Measurements from ENCODE around the gene ELOVL1.

The ELOVL1 gene

DNA sequence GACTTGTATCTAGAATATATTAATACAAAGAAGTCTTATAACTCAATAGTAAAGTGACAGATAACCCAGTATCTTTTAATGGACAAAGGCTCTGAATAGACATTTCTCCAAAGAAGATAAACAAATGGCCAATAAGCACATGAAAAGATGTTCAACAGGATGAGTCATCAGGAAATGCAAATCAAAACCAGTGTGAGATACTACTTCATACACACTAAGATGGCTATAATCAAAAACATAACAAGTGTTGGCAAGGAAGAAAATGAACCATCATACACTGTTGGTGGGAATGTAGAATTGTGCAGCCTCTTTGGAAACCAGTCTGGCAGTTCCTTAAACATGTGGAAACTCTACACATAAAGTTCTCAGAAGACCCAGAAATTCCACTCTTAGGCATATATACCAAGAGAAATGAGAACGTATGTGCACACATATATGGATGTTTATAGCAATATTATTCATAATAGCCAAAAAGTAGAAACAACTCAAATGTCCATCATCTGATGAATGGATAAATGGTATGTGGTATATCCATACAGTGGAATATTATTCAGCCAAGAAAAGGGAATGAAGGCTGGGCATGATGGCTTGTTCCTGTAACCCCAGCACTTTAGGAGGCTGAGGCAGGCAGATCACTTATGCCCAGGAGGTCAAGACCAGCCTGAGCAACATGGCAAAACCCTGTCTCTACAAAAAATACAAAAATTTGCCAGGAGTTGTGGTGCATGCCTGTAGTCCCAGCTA, 40.1 kb downstream of the ELOVL1 start:
- no peak for DNase-seq (ENCODE audit: low spot score)

DNA sequence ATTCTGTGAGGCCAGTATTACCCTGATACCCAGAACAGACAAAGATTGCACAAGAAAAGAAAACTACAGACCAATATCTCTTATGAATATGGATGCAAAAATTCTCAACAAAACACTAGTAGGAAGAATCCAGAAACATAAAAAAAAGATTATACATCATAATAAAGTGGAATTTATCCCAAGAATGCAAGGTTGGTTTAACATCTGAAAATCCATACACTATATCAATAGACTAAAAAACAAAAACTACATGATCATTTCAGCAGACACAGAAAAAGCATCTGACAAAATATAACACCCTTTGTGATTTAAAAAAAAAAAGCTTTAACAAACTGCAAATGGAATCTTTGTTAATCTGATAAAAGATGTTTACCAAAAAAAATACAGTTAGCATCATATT, 42.4 kb downstream of the ELOVL1 start:
- no peak for DNase-seq (ENCODE audit: low spot score)

DNA sequence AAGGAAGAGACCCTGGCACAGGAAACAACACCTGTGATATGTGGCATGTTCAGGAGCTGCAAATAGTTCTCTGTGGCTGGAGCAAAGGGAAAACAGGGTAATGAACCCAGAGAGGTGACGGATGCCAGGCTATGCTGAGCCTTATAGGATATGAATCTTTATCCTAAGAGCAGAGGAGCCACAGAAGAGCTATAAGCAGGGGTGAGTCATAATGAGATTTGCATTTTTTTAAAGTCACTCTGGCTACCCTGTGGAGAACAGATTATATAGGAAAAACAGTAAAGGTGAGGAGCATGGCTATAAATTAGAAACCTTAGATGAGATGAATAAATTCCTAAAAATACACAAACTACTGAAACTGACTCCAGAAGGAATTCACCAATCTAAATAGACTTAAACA, 43.0 kb downstream of the ELOVL1 start:
- DNase-seq (ENCODE audit: low spot score), result no peak

DNA sequence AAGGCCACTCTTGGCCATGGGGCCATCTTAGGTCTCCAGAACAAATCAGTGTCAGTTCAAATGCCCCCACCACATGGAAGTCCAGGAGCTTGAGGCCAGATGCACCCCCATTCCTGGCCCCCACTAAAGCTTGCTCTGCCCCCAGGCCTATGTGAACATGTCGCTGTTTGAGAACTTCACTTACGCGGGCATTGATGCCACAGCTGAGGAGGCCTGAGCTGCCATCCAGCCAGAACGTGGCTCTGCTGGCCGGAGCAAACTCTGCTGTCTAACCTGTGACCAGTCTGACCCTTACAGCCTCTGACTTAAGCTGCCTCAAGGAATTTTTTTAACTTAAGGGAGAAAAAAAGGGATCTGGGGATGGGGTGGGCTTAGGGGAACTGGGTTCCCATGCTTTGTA, 45.3 kb downstream of the ELOVL1 start:
- DNase-seq (ENCODE audit: low spot score), result no peak

DNA sequence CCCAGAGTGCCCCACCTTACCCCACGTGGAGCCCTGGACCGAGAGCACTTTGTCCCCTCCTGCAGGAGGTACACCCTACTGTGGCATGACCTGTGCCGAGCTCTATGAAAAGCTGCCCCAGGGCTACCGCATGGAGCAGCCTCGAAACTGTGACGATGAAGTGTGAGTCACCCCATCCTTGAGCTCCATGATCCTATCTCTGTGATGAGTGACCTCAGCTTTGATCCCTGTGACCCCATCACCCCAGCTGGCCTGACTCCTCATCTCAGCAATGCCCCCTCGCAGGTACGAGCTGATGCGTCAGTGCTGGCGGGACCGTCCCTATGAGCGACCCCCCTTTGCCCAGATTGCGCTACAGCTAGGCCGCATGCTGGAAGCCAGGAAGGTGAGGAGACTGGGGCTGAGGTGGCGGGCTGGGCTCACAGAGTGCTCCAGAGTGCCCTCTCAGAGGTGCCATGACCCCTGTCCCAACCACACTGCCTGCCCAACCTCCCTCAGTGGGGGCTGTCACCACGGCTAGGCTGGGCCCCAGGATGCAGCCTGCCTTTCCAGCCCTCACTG, 46.4 kb downstream of the ELOVL1 start:
- no peak for DNase-seq (ENCODE audit: low spot score)

DNA sequence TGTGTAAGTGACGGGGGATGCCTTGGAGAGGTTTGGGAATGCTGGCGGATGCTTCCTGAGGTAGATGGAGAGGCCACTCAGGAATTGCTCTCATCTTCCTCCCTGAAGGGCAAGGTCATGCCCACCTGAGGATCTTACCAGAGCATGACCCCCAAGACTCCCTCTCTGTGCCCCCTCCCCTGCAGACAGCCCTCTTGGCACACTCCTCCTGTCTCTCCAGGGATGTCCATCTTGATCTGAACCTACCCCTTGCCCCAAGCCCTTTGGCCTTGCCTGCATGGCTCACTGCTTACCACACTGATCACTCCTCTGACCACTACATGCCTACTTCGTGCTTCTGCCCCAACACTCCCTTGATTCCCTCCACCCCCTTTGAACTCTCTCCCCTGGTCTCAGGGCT, 48.0 kb downstream of the ELOVL1 start:
- DNase-seq (ENCODE audit: low spot score), result no peak

DNA sequence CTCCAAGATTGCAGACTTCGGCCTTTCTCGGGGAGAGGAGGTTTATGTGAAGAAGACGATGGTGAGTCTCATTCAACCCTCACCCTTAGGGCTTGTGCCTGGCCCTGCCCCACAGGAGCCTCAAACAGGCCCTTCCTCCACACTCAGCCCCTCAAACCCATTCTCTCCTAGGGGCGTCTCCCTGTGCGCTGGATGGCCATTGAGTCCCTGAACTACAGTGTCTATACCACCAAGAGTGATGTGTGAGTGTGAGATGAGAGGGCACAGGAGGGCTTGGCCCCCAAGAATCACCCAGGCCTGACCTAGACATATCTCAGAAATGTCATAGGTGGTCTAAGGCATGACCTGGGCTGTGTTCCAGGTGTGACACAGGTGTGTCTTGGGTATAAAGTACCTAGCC, 48.5 kb downstream of the ELOVL1 start:
- no peak for DNase-seq (ENCODE audit: low spot score)

DNA sequence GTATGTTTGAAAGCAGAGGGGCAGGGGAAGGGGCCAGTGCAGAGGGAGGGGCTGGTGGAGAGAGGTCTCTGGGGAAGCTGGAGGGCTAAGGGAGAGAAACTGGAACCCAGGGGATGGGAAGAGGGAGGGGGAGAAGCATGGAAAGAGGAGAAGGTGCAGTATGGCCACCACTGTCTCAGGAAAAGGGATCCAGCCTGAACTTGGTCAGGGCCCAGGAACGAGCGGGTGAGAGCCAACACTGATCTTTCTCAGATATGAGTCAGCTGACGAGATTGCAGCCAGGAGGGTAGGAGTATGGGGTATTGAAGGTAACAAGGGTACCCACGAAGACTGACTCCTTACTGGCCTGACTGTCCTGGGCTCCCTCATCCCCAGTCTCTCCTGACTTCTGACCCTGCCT, 49.0 kb downstream of the ELOVL1 start:
- DNase-seq (ENCODE audit: low spot score), result no peak

DNA sequence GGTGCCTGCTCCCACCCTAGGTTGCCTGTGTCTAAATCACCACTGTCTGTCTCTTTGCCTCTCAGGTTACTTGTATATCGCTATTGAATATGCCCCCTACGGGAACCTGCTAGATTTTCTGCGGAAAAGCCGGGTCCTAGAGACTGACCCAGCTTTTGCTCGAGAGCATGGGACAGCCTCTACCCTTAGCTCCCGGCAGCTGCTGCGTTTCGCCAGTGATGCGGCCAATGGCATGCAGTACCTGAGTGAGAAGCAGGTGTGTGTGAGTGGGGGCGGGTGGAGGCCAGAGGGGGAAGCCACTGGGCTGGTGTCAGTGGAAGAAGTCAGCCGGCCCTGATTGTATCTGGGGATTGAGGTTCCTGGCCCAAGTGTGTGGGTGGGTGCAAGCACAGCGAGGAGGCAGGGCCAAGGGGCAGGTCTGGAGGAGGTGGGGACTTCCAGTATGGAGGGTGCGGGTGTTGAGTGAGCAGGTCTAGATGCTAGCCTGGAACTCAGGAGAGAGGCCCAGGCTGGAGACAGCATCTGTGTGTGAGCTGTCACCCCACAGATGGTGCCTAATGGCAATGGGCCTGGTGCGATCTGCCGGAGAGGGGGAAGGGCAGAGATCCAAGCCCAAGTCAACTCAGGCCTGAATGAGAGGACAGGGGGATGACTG, 49.9 kb downstream of the ELOVL1 start:
- DNase-seq (ENCODE audit: low spot score), result no peak

DNA sequence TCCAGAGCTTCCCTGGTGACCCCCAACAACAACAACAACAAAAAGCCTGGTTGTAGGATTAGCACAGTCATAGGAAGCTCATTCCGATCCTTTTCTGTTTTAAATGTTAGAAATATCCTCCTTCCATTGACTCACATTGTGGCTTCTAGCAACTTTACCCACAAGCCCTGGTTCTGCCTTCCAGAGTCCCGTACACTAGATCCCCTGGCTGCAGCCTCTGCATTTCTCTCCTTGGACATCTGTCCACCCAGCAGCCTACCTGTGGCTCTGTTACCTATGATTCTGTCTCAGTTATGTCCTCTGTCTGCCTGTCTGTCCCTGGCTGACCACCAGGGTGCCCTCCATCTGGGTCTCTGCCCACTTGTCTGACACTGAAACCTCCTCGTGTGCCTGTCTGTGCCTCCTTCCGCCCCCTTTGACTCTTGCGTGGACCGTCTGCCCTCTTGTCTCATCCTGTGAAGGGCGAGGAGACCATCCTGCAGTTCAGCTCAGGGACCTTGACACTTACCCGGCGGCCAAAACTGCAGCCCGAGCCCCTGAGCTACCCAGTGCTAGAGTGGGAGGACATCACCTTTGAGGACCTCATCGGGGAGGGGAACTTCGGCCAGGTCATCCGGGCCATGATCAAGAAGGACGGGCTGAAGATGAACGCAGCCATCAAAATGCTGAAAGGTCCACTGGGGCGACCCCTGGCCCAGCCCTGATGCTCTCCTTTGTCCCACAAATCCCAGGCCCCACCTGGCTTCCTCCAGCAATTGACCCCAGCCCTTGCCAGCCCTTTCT, 50.9 kb downstream of the ELOVL1 start:
- DNase-seq (ENCODE audit: low spot score), result no peak

DNA sequence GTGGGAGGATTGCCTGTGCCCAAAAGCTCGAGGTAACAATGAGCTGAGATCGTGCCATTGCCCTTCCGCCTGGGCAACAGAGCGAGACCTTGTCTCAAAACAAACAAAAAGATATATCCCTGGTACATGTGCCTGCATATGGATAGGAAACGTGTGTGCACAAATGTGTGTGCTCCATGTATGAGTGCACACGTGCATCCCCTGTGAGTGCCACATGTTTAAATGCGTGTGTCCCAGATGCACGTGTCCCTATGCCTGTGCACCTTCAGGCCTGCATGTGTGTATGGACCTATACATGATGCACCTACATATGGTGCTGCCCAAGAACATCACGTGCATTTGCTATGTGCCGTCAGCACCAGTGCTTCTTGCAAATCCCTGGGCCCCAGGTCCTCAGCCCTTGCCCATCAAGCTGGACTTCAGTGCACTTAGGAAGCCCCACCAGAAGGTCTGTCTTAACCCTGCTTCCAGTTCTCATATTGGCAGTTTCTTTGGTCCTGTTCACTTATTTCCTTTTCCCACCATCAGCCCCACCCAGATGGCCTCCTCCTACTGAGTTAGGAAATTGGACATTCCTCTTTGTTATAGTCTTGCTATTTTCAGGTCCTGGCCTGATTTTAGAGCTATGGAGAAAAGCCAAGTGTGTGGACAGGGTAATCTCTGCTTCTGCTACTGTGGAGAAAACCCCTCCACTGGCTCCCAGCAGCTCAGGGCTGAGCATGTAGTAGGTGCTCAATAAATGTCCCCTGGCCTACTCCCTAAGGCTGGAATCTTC, 51.7 kb downstream of the ELOVL1 start:
- DNase-seq (ENCODE audit: low spot score), result no peak

DNA sequence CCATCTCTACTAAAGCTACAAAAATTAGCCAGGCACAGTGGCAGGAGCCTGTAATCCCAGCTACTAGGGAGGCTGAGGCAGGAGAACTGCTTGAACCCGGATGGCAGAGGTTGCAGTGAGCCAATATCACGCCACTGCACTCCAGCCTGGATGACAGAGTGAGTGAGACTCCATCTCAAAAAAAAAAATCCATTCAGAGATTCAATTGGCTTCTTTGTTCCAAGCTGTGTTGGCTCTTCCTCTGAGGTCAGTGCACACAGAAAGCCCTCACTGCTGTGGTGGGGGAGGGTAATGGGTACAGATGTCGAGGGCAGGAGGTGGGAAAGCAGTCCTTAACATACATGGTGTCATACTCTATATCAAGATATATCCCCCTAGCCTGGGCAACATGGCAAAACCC, 52.3 kb downstream of the ELOVL1 start:
- no peak for DNase-seq (ENCODE audit: low spot score)

DNA sequence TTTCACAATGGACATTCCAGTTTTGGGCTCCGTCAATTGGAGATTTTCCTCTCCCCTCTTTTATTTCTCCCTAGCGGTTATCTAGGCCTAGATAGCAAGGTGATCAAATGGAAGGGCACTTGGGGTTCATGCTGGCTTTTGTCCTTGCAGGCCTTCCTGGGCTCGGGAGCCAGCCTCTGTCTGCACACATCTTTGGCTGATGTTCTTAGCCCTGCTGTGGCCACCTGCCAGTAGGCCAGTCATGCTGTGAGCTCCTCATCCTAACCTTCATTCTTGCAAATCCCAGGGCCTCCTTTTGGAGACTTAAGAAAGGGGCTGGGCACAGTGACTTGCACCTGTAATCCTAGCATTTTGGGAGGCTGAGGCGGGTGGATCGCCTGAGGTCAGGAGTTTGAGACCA, 53.6 kb downstream of the ELOVL1 start:
- DNase-seq (ENCODE audit: low spot score), result no peak

DNA sequence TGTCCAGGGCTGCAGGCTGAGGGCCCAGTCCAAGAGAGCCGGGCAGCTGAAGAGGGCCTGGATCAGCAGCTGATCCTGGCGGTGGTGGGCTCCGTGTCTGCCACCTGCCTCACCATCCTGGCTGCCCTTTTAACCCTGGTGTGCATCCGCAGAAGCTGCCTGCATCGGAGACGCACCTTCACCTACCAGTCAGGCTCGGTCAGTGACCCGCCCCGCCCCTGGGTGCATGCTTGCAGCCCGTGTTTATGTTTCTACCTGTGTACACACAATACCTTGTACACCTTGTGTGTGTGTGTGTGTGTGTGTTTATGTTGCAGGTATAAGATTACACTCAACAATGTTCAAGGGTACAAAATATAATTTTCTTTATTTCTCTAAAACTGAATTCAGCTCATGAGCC, 54.0 kb downstream of the ELOVL1 start:
- no peak for DNase-seq (ENCODE audit: low spot score)

Data from germinal center (tissue), 1 donor.